IgD-negative memory B cell (primary cell): Measurements from ENCODE around the gene NEUROD4. TPM values are rescaled to one million over a fixed set of nuclear protein-coding genes. Genes with fewer than 3 reads are reported as not detected.

Experiments
- H3K27ac Mint-ChIP-seq, 3 donors: one replicate each; pipeline ENCODE4 v1.8.0; 2020 to 2022; ENCODE audit warnings: mild to moderate bottlenecking in 3 of 3, mixed read lengths in 3 of 3, moderate library complexity in 1 of 3
- H3K27me3 Mint-ChIP-seq: one replicate; pipeline ENCODE4 v1.8.0; 2021; ENCODE audit warnings: mixed read lengths
- H3K36me3 Mint-ChIP-seq: one replicate; pipeline ENCODE4 v1.8.0; 2020; ENCODE audit warnings: mild to moderate bottlenecking, mixed read lengths
- H3K4me1 Mint-ChIP-seq, 3 donors: one replicate each; pipeline ENCODE4 v1.8.0; 2020 to 2022; ENCODE audit warnings: mixed read lengths in 3 of 3, mild to moderate bottlenecking in 1 of 3
- H3K4me3 Mint-ChIP-seq, 4 donors: one replicate each; pipeline ENCODE4 v1.8.0; 2020 to 2022; ENCODE audit warnings: mild to moderate bottlenecking in 4 of 4, mixed read lengths in 4 of 4, moderate library complexity in 3 of 4
- H3K9me3 Mint-ChIP-seq, 3 donors: one replicate each; pipeline ENCODE4 v1.8.0; 2020 to 2021; ENCODE audit warnings: mixed read lengths in 3 of 3, mild to moderate bottlenecking in 1 of 3
- polyA plus RNA-seq: library from polyadenylated mRNA; unstranded; fragments of 300-500 nt; fragmentation: Illumina TruSeq; gene quantifications from one replicate; pipeline ENCODE4 v1.2.3, GENCODE V29; 2021

The NEUROD4 gene
- polyA plus RNA-seq, 1 donor from 2014 or later: not detected

DNA sequence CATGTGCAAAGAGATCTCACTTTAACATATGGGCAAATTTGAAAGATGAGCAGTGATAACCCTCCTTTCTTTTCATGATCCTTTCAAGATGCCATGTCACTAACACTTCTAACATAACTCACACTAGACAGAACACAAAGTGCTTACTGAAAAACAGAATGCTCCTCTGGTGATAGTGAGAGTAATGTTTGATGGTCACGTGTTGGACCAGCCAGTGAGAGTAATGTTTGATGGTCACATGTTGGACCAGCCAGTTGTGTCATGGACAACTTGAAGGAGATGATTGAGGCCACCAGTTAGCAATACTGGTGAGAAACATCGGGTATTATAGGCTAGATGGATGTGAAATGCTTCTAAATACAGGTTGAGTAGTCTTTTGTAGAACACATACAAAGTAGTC, 5.7 kb downstream of the NEUROD4 start:
- Mint-ChIP-seq H3K36me3 (no peaks in the 10 kb centered on the region), H3K27me3 (peaks cover 29% of the 10 kb centered on the region), H3K4me1 (no peaks in the 10 kb centered on the region), H3K4me3 (no peak overlapping the region), H3K27ac (no peak overlapping the region), H3K9me3 (no peaks in the 10 kb centered on the region)

DNA sequence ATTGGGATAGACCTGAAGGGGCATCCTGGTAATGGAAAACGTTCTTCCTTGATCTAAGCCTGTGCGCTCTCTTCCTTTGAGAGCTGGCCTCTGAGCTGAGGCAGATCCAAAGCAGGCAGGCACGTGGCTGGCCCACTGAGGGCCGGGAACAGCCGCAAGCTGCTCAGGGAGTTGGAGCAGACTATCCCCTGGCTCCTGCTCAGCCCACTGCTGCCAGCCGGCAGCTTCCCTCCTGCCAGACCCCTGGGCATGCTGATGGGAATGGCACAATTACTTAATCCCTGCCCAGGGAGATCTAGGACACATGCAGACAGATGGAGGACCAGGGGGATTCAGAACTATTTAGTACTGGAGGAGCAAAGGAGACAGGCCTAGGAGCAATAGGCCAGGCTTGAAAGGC, 14.4 kb downstream of the NEUROD4 start:
- peaks cover 9 to 31% (median 14%) of the 10 kb centered on the region in 3 donors for H3K4me1 Mint-ChIP-seq
- H3K27ac Mint-ChIP-seq: no peak overlapping the region
- H3K36me3 Mint-ChIP-seq: peaks cover 2% of the 10 kb centered on the region
- peaks cover 6% of the 10 kb centered on the region for H3K27me3 Mint-ChIP-seq
- no peak overlapping the region for H3K4me3 Mint-ChIP-seq
- peaks cover 0 to 4% (median 0%) of the 10 kb centered on the region in 3 donors for H3K9me3 Mint-ChIP-seq

DNA sequence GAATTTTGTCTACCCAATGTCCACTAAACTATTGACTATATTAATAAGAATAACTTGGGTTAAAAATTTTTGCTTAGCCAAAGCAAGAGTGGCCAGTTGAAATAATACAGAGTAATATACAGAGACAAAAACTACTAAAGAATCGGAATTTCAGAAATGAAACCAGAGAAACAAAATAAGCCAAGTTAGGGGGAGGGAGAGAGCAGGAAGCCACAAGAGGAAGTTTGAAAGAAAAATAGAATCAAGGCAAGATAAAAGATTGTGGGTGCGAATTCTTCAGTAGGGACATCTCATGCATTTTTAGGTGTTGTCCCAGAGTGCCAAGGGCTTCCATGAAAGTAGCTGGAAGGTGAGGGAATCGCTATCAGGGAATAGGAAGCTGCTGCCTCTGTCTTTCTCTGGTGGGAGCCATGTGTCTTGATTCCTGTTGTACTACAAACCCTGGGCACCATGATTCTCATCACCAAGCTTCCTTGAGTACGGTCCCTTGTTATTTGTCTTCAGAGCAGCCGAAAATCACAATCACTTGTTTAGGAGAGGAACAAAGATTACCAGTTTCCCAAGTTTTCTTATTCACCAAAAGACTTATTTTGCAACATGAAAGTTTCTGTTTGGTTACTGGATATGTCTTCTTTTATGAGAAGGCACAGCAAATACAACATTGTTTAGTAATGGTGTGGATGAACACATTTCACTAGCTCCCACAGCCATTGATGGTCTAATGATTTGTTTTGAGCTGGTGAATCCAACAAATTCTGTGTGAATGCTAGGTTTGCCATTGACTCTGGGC, 16.7 kb downstream of the NEUROD4 start:
- Mint-ChIP-seq H3K9me3 (peaks cover 0 to 4% (median 0%) of the 10 kb centered on the region in 3 donors), H3K36me3 (peaks cover 2% of the 10 kb centered on the region), H3K4me3 (peak overlapping the region in 3 of 4 donors; percentile 47 to 87 (median 53)), H3K27me3 (peaks cover 13% of the 10 kb centered on the region), H3K27ac (peak overlapping the region in 1 of 3 donors; percentile 24), H3K4me1 (peaks cover 9 to 31% (median 17%) of the 10 kb centered on the region in 3 donors)

DNA sequence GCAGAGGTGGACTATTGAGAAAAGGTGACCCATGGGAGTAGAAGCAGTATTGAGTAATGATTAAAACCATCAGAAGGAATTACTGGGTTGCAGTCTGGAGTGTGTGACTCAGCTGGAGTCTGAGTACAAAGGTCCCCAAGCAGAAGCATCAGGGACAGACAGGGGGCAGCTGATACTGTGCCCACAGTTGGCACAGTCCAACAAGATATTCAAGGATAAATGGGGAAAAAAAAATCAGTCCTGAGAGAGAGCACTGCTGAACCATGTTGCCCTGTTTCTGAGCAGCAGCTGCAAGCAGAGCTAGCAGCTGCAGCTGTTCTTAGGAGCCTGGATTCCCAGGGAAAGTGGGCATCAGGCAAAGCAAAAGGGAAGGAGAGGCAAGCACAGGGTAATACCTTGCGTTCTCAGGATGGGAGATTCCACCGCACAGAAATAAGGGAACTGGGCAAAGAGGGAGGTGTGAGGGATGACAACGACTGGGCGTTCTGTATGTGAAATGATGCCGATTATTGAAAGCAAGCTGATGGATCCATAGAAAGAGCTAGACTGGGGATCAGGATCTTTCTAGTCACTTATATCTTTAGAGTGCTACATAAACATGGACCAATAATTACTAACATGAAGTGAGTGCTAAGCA, 17.7 kb downstream of the NEUROD4 start:
- H3K27ac Mint-ChIP-seq: peak overlapping the region in 1 of 3 donors; percentile 27
- peaks cover 0 to 4% (median 0%) of the 10 kb centered on the region in 3 donors for H3K9me3 Mint-ChIP-seq
- no peak overlapping the region for H3K4me3 Mint-ChIP-seq
- H3K4me1 Mint-ChIP-seq: peaks cover 9 to 31% (median 17%) of the 10 kb centered on the region in 3 donors
- peaks cover 15% of the 10 kb centered on the region for H3K27me3 Mint-ChIP-seq
- H3K36me3 Mint-ChIP-seq: peaks cover 2% of the 10 kb centered on the region

DNA sequence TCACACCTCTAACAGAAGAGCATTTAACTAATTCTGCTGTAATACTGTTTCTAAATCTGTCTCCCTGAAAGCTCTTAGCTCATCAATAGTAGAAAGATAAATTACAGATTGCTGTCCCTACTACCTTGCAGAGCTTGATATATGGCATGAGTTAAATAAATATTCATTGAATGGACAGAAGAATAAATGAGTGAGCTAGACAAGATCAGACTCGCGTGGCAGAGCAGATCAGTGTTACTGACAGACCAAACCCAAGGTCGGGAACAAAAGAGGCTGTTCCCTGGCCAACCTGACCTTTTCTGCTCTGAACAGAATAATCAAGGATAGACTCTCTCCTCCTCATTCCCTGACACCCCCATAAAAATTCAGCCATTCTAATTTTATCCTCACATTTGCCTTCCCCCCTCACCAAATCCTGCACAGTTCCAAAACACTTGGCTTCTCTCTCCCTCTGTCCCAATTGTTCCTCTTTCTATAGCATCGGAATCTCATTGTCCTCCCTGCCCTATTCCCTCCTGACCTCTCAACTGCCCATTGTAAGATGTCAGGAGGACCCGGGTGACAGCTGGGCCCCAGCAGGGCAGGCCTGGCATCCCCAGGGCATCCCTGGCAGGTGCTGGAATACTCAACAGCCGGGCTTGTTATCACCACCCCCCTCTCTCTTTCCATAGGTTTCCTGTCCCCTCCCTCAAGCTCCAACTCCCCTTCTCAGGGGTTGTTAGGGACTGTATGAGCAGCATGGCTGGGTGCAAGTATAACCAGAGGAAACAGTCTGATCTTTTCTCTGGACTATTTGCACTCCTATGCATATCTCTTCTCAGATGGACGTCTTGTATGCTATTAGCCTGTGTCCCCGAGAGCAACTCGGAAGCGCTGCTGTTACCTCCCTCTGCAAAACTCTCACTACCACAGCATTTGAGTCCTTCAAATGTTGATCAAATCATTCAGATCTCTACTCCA, 19.9 kb downstream of the NEUROD4 start:
- Mint-ChIP-seq H3K27ac (no peak overlapping the region), H3K36me3 (peaks cover 2% of the 10 kb centered on the region), H3K27me3 (peaks cover 17% of the 10 kb centered on the region), H3K4me3 (peak overlapping the region in 2 of 4 donors; percentile 3 to 67), H3K4me1 (peaks cover 10 to 29% (median 17%) of the 10 kb centered on the region in 3 donors), H3K9me3 (peaks cover 0 to 4% (median 0%) of the 10 kb centered on the region in 3 donors)

DNA sequence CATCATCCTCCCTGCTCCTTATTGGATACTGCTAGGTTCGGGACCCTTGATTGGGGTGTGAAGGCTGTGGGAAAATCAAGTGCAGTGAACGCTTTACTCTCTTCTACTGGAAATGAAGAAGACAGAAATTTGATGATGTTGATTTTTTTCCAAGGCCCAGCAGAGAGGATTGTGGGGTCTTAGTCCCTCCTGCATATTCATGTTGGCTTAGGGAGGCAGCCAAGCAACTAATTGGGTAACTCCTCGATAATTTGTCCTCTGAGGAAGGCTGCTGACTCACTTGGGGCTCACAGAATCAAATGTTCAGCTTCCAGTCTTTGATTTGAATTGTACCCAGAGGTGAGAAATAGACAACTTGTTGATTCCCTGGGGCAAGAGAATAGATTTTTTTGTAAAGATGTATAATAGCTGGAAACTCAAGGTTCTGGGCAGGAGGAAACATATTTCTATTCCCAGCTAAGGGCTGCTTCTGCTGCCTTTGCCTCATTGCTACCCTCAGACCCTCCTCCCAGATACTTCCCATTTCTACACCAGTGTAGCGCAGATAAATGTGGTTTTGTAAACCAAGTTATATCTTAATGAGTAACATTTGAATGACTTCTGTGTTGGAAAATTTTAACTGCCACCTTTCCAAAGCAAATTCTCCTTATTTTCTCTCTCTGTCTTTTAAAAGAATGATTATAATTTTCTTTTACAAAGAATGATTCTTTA, 21.7 kb downstream of the NEUROD4 start:
- Mint-ChIP-seq H3K27me3 (peaks cover 14% of the 10 kb centered on the region), H3K4me3 (no peak overlapping the region), H3K4me1 (peaks cover 6 to 15% (median 7%) of the 10 kb centered on the region in 3 donors), H3K27ac (no peak overlapping the region), H3K36me3 (peaks cover 2% of the 10 kb centered on the region), H3K9me3 (peaks cover 0 to 1% (median 0%) of the 10 kb centered on the region in 3 donors)

DNA sequence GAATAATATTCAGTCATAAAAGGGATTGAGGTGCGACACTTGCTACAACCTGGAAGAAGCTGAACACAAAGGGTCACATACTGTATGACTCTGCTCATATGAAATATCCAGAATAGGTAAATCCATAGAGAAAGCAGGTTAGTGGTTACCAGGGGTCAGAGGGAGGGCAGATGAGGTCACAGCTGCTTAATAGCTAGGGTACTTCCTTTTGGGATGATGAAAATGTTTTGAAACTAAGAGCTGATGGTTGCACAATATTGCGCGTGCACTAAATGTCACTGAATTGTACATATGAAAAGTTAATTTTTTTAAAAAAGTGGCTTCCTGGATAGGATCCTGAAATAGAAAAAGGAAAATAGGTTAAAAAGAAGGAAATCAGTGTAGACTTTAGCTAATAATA, 23.8 kb downstream of the NEUROD4 start:
- no peak overlapping the region for H3K4me3 Mint-ChIP-seq
- peaks cover 14% of the 10 kb centered on the region for H3K27me3 Mint-ChIP-seq
- H3K9me3 Mint-ChIP-seq: no peaks in the 10 kb centered on the region
- H3K27ac Mint-ChIP-seq: no peak overlapping the region
- peaks cover 2% of the 10 kb centered on the region for H3K36me3 Mint-ChIP-seq
- peaks cover 0 to 5% (median 2%) of the 10 kb centered on the region in 3 donors for H3K4me1 Mint-ChIP-seq

DNA sequence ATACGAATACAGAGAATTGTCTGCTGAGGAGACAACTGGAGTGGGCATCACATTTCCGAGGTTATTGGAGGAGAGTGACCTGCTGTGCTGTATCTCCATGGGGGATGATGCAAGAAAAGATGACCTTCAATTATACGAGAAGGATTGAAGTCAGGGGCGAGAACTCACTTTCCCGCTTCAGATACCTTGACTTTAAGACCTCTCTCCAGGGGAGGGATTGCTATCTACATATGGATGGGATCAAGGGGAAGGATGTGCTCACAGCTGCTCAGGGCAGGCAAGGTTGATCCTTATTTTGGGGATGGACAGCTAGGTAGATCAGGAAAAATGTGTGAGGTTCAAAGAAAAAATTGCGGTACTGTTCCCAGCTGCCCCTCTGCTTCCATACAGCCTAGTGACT, 24.4 kb downstream of the NEUROD4 start:
- Mint-ChIP-seq H3K27ac (no peak overlapping the region), H3K36me3 (no peaks in the 10 kb centered on the region), H3K4me3 (no peak overlapping the region), H3K9me3 (no peaks in the 10 kb centered on the region), H3K27me3 (peaks cover 14% of the 10 kb centered on the region), H3K4me1 (peaks cover 0 to 3% (median 2%) of the 10 kb centered on the region in 3 donors)

DNA sequence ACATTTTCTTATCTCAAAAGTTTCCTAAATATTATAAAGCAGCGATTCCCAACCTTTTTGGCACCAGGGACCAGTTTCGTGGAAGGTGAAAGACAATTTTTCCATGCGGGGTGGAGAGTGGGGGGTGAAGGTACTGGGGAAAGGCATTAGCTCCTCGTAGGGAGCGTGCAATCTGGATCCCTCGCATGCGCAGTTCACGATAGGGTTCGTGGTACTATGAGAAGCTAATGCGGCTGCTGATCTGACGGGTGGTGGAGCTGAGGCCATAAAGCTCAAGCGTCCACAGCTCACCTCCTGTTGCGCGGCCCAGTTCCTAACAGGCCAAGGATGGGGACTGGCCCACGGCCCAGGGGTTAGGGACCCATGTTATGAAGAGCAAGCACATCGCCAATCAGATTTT, 29.9 kb downstream of the NEUROD4 start:
- peaks cover 7% of the 10 kb centered on the region for H3K27me3 Mint-ChIP-seq
- no peak overlapping the region for H3K4me3 Mint-ChIP-seq
- no peaks in the 10 kb centered on the region for H3K36me3 Mint-ChIP-seq
- H3K27ac Mint-ChIP-seq: no peak overlapping the region
- H3K9me3 Mint-ChIP-seq: no peaks in the 10 kb centered on the region
- no peaks in the 10 kb centered on the region for H3K4me1 Mint-ChIP-seq

DNA sequence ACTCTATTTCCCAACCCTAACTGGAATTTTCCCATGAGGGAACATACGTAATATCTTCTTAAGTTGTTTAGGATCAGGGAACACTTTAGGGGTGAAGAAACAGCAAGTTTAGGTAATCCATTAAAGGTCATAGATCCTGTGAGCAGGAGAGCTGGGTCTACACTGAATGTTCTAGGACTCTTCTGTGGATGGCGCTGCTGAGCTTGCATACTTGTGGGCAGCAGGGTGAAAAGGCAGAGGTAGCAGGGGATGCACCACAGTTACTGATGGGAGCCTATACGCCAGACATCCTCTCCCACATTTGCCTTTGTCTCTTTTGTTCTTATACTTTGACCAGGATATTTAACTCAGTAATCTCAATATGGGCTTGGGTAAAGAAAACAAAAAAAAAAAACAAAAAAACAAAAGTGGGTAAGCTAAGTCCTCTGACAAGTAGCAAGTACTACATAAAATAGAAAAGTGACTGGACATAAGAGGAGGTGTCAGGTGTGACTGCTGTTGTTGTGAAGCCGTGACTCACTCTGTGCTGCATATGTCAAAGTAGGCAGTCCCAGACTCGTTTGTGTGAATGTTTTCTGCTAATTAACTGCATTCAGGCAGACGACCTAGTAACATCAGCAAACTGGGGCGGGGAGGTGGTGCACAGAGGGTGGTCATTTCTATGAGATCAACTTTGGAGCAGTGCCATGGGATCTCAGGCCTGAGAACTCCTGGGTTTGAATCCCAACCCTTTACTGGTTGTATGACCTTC, 31.6 kb downstream of the NEUROD4 start:
- Mint-ChIP-seq H3K9me3 (no peaks in the 10 kb centered on the region), H3K4me3 (no peak overlapping the region), H3K27ac (no peak overlapping the region), H3K36me3 (no peaks in the 10 kb centered on the region), H3K4me1 (no peaks in the 10 kb centered on the region), H3K27me3 (peaks cover 7% of the 10 kb centered on the region)

DNA sequence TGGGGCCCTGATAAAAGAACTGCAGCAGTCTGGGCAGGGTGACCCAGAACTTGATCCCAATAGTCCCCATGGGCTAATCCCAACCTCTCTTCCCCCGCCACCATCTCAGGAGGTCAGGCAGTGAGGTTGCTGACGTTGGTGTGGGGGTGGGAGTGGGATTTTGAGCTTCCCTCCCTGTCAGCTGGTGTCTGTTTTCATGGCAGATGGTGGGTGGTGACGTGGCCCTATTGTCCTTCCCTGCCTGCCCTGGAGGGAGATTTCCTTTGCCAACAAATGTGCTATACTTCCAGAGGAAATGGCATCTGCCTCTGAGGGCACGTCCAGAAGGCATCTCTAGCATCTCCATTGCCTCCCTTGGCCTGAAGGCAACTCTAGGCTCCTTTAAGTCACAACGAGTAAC, 37.7 kb downstream of the NEUROD4 start:
- H3K36me3 Mint-ChIP-seq: no peaks in the 10 kb centered on the region
- H3K27ac Mint-ChIP-seq: no peak overlapping the region
- H3K9me3 Mint-ChIP-seq: no peaks in the 10 kb centered on the region
- no peak overlapping the region for H3K4me3 Mint-ChIP-seq
- peaks cover 0 to 9% (median 7%) of the 10 kb centered on the region in 3 donors for H3K4me1 Mint-ChIP-seq
- H3K27me3 Mint-ChIP-seq: peaks cover 8% of the 10 kb centered on the region

DNA sequence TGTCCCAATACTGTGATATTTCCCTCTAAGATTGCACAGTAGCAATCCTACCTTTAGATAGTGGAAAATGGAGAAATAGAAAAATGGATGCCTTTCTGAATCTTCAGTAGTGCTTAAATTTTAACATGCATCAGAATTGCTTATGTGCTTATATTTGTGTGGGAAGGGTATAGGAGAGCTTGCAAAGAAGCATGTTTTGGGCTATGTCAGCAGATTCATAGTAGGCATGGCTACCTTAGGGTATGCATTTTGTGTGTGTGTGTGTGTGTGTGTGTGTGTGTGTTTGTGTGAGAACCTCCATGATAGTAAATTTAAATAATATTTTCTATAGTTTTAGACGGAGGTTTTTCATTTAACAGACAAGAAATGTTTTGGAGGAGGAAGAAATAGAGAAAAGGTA, 38.3 kb downstream of the NEUROD4 start:
- Mint-ChIP-seq H3K36me3 (no peaks in the 10 kb centered on the region), H3K9me3 (no peaks in the 10 kb centered on the region), H3K27me3 (peaks cover 8% of the 10 kb centered on the region), H3K4me1 (peaks cover 0 to 9% (median 7%) of the 10 kb centered on the region in 3 donors), H3K27ac (no peak overlapping the region), H3K4me3 (no peak overlapping the region)

DNA sequence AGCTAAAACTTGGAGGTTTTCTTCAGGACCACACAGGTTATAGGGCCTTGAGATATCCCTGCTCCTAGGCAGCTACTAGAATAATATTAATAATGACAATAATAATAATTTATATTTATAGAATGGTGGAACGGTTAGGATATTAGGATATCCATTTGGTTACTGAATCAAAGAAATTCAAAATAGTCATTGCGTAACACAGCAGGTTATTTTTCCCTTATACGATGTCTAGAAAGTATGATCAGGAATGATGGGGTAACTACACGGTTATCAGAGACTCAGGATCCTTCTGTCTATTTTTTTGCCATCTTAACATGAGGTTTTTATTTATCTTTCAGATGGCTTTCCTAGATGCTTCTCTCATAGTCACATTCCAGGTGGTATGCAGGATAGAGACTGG, 39.0 kb downstream of the NEUROD4 start:
- no peak overlapping the region for H3K27ac Mint-ChIP-seq
- peaks cover 6% of the 10 kb centered on the region for H3K27me3 Mint-ChIP-seq
- H3K9me3 Mint-ChIP-seq: no peaks in the 10 kb centered on the region
- H3K4me1 Mint-ChIP-seq: peaks cover 0 to 9% (median 7%) of the 10 kb centered on the region in 3 donors
- H3K4me3 Mint-ChIP-seq: no peak overlapping the region
- no peaks in the 10 kb centered on the region for H3K36me3 Mint-ChIP-seq

DNA sequence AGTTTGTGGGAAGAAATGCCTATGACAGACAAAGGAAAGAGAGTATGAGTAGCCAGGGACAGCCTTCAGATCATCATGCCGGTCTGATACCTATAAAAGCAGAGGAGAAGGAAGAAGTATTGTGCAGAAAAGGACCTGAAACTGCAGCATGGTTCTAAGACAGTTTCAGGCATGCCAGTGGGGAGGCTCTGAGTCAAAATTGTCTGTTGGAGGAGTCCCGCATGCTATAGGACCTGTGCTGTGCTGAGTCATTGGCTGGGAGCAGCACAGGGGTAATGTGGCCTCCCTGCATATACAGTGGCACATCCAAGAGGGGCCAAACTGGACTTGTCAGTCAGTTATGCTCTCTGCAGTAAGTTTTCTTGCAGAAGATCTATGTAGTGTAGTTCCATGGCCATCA, 40.7 kb downstream of the NEUROD4 start:
- Mint-ChIP-seq H3K4me1 (peaks cover 0 to 9% (median 7%) of the 10 kb centered on the region in 3 donors), H3K27me3 (peaks cover 5% of the 10 kb centered on the region), H3K27ac (no peak overlapping the region), H3K9me3 (no peaks in the 10 kb centered on the region), H3K4me3 (no peak overlapping the region), H3K36me3 (no peaks in the 10 kb centered on the region)
